Large intestine (tissue), 3 donors: ENCODE results near the gene IRF4. TPM values are rescaled to one million over a fixed set of nuclear protein-coding genes. Genes with fewer than 3 reads are reported as not detected.
A peak's percentile ranks its signal among the peaks of the same experiment; 100 is the strongest.

Experiments used
- DNase-seq, 2 donors: peaks; one replicate each; pipeline versions ENCODE4 v3.0.0 to v3.0.0-alpha.2; 2013
- H3K27ac ChIP-seq: one replicate; pipeline ENCODE4 v1.5.1; 2013; ENCODE audit warnings: low read length
- H3K27me3 ChIP-seq: 2 replicates; pipeline ENCODE4 v1.6.1; 2013; ENCODE audit warnings: low read length; ENCODE audit not compliant: control insufficient read depth, insufficient read depth
- H3K36me3 ChIP-seq: 2 replicates; pipeline ENCODE4 v1.6.1; 2013; ENCODE audit warnings: low read length; ENCODE audit not compliant: control insufficient read depth, insufficient read depth
- H3K4me1 ChIP-seq: one replicate; pipeline ENCODE4 v1.6.1; 2013; ENCODE audit warnings: low read length; ENCODE audit not compliant: control insufficient read depth, insufficient read depth
- H3K4me3 ChIP-seq: one replicate; pipeline ENCODE4 v1.5.1; 2013; ENCODE audit warnings: low read length
- H3K9me3 ChIP-seq: one replicate; pipeline ENCODE4 v1.6.1; 2013; ENCODE audit warnings: mild to moderate bottlenecking, low read depth, low read length, moderate library complexity; ENCODE audit not compliant: control insufficient read depth
- WGBS: methylation state at CpG from one replicate; pipeline ENCODE4 v1.1.5; 2013; ENCODE audit warnings: low lambda C conversion rate; ENCODE audit not compliant: insufficient coverage; 5-methylcytosine and 5-hydroxymethylcytosine counted together
- polyA plus RNA-seq: library from polyadenylated mRNA; unstranded; fragments of 120-200 nt; gene quantifications from one replicate; pipeline ENCODE4 v1.2.1, GENCODE V29; 2013

IRF4 gene
- polyA plus RNA-seq, 1 donor: 0.21 TPM

GRCh38 chr6:382883-383810, 8.4 kb upstream of the IRF4 start:
- Histone ChIP-seq H3K4me3 (no peak overlapping the region), H3K36me3 (no peaks in the 10 kb centered on the region), H3K9me3 (peaks cover 6% of the 10 kb centered on the region), H3K4me1 (no peaks in the 10 kb centered on the region), H3K27me3 (peaks cover 46% of the 10 kb centered on the region), H3K27ac (no peak overlapping the region)
- no peak for DNase-seq
- no CpG with 5 or more reads among the region's 22 CpGs for WGBS

GRCh38 chr6:383856-384255, 7.7 kb upstream of the IRF4 start:
- Histone ChIP-seq H3K27ac (no peak overlapping the region), H3K9me3 (peaks cover 6% of the 10 kb centered on the region), H3K4me3 (no peak overlapping the region), H3K36me3 (no peaks in the 10 kb centered on the region), H3K27me3 (peaks cover 51% of the 10 kb centered on the region), H3K4me1 (no peaks in the 10 kb centered on the region)
- no CpG with 5 or more reads among the region's 3 CpGs for WGBS
- no peak for DNase-seq

- no peaks in the 10 kb centered on the region for H3K4me1 ChIP-seq
- peaks cover 55% of the 10 kb centered on the region for H3K27me3 ChIP-seq
- WGBS: 94% methylated on average over 3 of the region's 6 CpGs
- H3K4me3 ChIP-seq: no peak overlapping the region
- no peak for DNase-seq
- H3K27ac ChIP-seq: no peak overlapping the region
- peaks cover 4% of the 10 kb centered on the region for H3K9me3 ChIP-seq
- H3K36me3 ChIP-seq: no peaks in the 10 kb centered on the region
Measured at GRCh38 chr6:384898-385297, 6.7 kb upstream of the IRF4 start.

- H3K27ac ChIP-seq: no peak overlapping the region
- H3K36me3 ChIP-seq: no peaks in the 10 kb centered on the region
- no peaks in the 10 kb centered on the region for H3K4me1 ChIP-seq
- H3K9me3 ChIP-seq: peaks cover 4% of the 10 kb centered on the region
- WGBS: 100% methylated on average over 1 of the region's 10 CpGs
- H3K27me3 ChIP-seq: peaks cover 59% of the 10 kb centered on the region
- H3K4me3 ChIP-seq: no peak overlapping the region
- DNase-seq: no peak
Measured at GRCh38 chr6:385614-386013, 5.9 kb upstream of the IRF4 start.

- H3K36me3 ChIP-seq: no peaks in the 10 kb centered on the region
- no peak for DNase-seq
- H3K27me3 ChIP-seq: peaks cover 64% of the 10 kb centered on the region
- H3K4me1 ChIP-seq: no peaks in the 10 kb centered on the region
- H3K27ac ChIP-seq: no peak overlapping the region
- no peak overlapping the region for H3K4me3 ChIP-seq
- H3K9me3 ChIP-seq: peaks cover 2% of the 10 kb centered on the region
- WGBS: no CpG with 5 or more reads among the region's 18 CpGs
Measured at GRCh38 chr6:386688-387266, 4.8 kb upstream of the IRF4 start.

GRCh38 chr6:387293-387741, 4.2 kb upstream of the IRF4 start:
- Histone ChIP-seq H3K9me3 (peaks cover 6% of the 10 kb centered on the region), H3K27ac (no peak overlapping the region), H3K4me1 (no peaks in the 10 kb centered on the region), H3K36me3 (no peaks in the 10 kb centered on the region), H3K4me3 (no peak overlapping the region), H3K27me3 (peaks cover 66% of the 10 kb centered on the region)
- DNase-seq: no peak
- 80% methylated on average over 2 of the region's 11 CpGs for WGBS

- WGBS: 80% methylated on average over 1 of the region's 10 CpGs
- no peak for DNase-seq
- Histone ChIP-seq H3K4me3 (no peak overlapping the region), H3K4me1 (no peaks in the 10 kb centered on the region), H3K9me3 (peaks cover 10% of the 10 kb centered on the region), H3K27me3 (peaks cover 76% of the 10 kb centered on the region), H3K36me3 (no peaks in the 10 kb centered on the region), H3K27ac (no peak overlapping the region)
Measured at GRCh38 chr6:388202-388903, 3.2 kb upstream of the IRF4 start.

GRCh38 chr6:389143-389542, 2.4 kb upstream of the IRF4 start:
- Histone ChIP-seq H3K9me3 (peaks cover 10% of the 10 kb centered on the region), H3K27ac (no peak overlapping the region)
- WGBS: no CpG with 5 or more reads among the region's 7 CpGs

GRCh38 chr6:389622-390021, 1.9 kb upstream of the IRF4 start:
- H3K4me3 ChIP-seq: no peak overlapping the region
- H3K36me3 ChIP-seq: no peaks in the 10 kb centered on the region
- H3K27ac ChIP-seq: no peak overlapping the region
- WGBS: 67% methylated on average over 3 of the region's 8 CpGs
- H3K9me3 ChIP-seq: peaks cover 10% of the 10 kb centered on the region
- no peak for DNase-seq
- H3K27me3 ChIP-seq: peaks cover 84% of the 10 kb centered on the region
- H3K4me1 ChIP-seq: no peaks in the 10 kb centered on the region

More at GRCh38 chr6:389143-389542, 2.4 kb upstream of the IRF4 start:
- Histone ChIP-seq H3K36me3 (no peaks in the 10 kb centered on the region), H3K4me3 (no peak overlapping the region), H3K4me1 (no peaks in the 10 kb centered on the region), H3K27me3 (peaks cover 84% of the 10 kb centered on the region)
- no peak for DNase-seq

- no peaks in the 10 kb centered on the region for H3K4me1 ChIP-seq
- H3K27ac ChIP-seq: no peak overlapping the region
- 0% methylated on average over 3 of the region's 44 CpGs for WGBS
- no peak overlapping the region for H3K4me3 ChIP-seq
- H3K9me3 ChIP-seq: peaks cover 10% of the 10 kb centered on the region
- peak in 1 of 2 donors; percentile 22 for DNase-seq
- peaks cover 88% of the 10 kb centered on the region for H3K27me3 ChIP-seq
- H3K36me3 ChIP-seq: no peaks in the 10 kb centered on the region
Measured at GRCh38 chr6:390914-391558, 516 bp upstream of the IRF4 start.
